GM21737 (cell line): Measurements from ENCODE around the gene IFNA2.
"Not testable (repeated sequence)": the region's sequence is repeated elsewhere in the genome, so short reads cannot be mapped to it uniquely, and the experiment has no call there.

Source experiments
- ATAC-seq: cut with Tn5 transposase; IDR thresholded peaks from one replicate; pipeline ENCODE4 v1.9.1; 2021; ENCODE audit warnings: mild to moderate bottlenecking, moderate library complexity; ENCODE audit not compliant: unreplicated experiment

IFNA2 gene

GRCh38 chr9:21383627-21384026 lies 1.6 kb downstream of the IFNA2 start:
- no peak for ATAC-seq

DNA sequence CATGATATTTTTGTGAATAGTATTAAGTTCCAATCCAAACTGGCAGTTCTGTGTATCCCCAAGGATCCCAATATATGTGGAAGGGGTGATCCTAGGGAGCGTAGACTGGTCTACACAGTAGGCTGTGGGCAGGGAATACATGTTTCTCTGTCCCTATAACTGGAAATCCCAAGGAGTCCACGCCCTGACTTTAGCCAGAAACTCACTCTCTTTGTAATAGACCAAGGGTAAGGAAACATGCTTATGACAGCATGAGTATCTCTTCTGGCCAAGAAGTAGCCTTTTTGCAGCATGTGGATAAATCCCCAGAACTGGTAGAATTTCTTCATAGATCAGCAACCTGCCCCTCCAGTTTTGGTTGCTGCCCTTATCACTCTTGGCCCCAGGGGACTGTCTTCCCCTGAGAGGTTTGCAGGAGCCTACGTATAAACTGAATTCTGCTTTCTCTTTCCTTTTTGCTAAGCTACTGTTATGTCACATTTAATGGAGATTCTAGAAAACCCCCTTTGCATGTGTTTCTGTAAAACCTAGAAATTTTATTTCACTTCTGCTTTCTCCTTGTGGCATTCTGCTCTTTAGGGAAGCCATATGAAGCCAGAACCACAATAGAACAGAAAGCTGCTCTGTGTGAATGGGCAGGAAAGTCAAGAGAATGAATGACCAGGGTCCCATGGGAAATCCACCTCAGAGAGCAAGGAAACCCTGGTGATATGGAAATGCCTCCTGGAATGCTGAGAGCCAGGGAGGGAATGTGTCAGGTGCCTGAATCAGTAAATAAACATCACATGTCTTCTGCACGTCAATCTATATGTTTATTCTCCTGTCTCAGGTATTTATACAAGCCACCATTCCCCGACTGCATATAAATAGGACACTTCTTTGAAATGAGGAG lies 3.5 kb downstream of the IFNA2 start:
- ATAC-seq: peak; percentile 97

DNA sequence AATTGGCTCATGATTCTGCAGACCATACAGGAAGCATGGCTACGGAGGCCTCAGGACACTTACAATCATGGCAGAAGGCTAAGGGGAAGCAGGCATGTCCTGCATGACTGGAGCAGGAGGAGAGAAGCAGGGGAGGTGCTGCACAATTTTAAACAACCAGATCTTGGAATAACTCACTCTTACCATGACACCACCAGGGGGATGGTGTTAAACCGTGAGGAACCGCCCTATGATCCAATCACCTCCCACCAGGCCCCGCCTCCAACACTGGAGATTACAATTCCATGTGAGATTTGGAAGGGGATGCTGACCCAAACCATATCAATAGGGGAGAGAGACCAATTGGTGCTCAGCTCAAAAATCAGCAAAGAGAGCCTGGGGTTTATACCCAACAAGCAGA lies 13.7 kb downstream of the IFNA2 start:
- ATAC-seq: not testable (repeated sequence)

GRCh38 chr9:21367957-21368356 lies 17.2 kb downstream of the IFNA2 start, which contains the start of gene IFNA13:
IFNA13 (minus strand) TSS chr9:21368057; CDS start chr9:21368010, 47 bp downstream.
- no peak for ATAC-seq

GRCh38 chr9:21367169-21367568 lies 18.0 kb downstream of the IFNA2 start:
- ATAC-seq: peak; percentile 85

GRCh38 chr9:21362287-21362686 lies 22.9 kb downstream of the IFNA2 start:
- no peak for ATAC-seq

DNA sequence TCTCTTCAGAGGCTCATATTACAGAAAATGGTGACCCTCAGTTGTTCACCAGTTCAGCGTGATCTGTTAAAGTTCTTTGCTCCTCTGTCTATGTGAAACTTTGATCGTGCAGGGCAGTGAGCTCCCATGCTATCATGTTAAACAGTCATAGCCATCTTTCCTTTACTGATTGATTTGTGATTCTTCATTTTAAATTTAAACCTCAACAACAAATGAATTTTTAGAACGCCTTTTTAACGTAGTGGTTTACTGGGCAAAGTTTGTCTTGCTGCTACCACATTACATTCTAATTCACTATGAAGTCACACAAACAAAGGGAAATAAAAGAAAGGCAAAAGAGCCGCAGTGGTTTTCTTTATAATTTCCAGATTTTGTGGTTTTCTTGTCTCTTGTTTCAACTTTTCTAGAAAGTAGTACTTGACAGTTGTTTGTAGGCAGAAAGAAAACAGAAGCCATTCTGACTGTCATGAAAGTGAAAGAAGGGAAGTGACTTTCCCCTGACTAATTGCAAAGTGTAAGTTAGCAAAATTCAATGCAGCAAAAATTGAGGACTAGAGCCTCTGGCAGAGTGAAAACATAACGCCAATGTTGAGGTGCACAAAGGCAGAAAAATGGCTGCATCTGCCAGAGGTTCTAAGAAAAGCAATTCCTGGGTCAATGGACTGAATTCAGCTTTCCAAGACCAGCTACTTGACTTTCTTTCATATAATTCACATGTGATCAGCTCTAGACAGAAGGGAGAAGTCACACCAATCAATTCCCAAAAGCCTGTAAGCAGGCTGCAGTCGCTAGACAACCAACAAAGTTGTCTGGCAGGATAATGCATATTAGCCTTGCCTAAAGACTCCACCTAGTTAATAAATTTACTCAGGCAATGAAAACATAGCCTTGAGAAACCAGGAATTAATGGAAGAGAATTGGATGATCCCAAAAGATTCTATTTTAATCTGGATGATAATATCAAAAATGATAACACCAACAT lies 27.4 kb downstream of the IFNA2 start:
- ATAC-seq: peak; percentile 86

DNA sequence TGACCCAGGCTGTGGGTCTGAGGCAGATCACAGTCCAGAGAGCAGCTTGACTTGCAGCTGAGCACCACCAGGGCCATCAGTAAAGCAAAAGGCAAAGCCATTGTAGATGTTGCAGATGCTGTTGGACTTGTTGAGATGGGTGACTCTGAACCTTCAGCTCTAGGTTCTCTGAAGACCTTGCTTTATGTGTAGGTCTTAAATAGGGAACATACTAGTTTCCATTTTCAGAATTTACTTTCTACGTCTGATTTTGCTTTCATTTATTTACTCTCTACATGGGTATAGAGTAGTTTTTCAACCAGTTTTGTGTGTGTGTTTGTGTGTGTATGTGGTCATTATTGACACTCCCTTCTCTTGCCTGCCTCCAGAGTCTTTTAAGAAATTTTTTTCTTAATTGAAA lies 34.4 kb downstream of the IFNA2 start, which contains the start of gene IFNA6:
Gene IFNA6 (minus strand): TSS at position 101 of the 400 bp plus-strand sequence. CDS start 0 bp downstream, at position 101.
- no peak for ATAC-seq

DNA sequence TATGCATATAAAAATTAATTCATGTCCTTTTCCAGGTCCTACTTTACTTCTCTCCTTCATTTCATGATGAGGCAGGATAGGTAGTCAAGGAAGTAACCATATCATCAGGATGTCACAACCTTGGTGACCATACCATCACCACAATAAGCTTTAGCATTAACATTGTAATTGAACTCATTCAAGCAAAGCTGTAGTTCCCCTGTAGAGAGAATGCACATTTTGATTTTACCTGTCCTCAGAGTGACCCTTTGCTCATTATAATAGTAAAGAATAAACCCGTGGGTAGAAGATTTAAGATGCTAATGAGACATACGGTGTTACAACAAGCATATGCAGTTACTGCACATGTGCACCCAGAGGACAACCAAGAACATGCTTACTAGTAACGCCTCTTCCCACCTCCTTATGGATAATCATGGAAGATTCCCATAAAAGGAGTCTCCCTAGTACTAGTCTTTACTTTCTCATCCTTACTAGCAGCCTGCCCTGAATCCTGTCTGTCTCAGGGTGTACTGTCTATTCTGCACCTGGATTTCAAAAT lies 36.7 kb downstream of the IFNA2 start:
- no peak for ATAC-seq

- no peak for ATAC-seq
Observed at GRCh38 chr9:21340735-21341134, 44.5 kb downstream of the IFNA2 start.

DNA sequence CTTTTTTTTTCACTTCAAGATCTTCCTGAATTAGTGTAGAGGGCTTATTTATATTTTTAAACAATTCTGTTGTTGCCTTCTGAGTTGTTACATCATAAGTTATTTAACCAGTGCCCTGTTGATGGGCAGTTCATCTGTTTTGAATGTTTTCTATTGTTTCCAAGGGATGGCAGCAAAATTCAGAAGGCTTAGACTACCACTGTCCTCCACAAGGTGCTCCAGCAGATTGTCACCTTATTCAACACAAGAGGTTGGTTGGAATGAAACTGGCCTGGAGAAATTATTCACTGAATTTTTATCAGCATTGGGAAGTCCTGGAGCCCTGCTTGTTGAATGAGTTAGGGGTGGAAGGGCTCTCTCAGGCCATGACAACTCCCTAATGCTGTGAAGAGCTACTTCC lies 48.7 kb downstream of the IFNA2 start:
- ATAC-seq: no peak

GRCh38 chr9:21334701-21335632 lies 50.2 kb downstream of the IFNA2 start, which contains the start of gene KLHL9:
KLHL9 (minus strand) TSS chr9:21335404; CDS start chr9:21334859, 545 bp downstream.
- peak; percentile 93 for ATAC-seq
